ENCODE measurements around the gene ADGRL1. TPM values are rescaled to one million over a fixed set of nuclear protein-coding genes. Genes with fewer than 3 reads are reported as not detected.

The ADGRL1 gene
- total RNA-seq, 4 donors from 2014 or later, result 2.4 to 64.0 (median 20.7) TPM

- Histone ChIP-seq H3K4me1 (no peaks in the 10 kb centered on the region), H3K36me3 (no peaks in the 10 kb centered on the region), H3K27me3 (no peaks in the 10 kb centered on the region), H3K27ac (no peak overlapping the region), H3K9me3 (no peaks in the 10 kb centered on the region), H3K4me3 (no peak overlapping the region)
- TF ChIP-seq CTCF (IDR thresholded peaks at IDR 0.05) (no peak), POLR2A (IDR thresholded peaks at IDR 0.05) (no peak)
- intact Hi-C loops (cut with DNase I; ENCODE audit: low total_unique reads), result no loop called here
- DNase-seq, result no peak
Observed at GRCh38 chr19:14102756-14103155, 103.2 kb downstream of the ADGRL1 start.

GRCh38 chr19:14102102-14102696, 103.8 kb downstream of the ADGRL1 start:
- Histone ChIP-seq H3K27me3 (no peaks in the 10 kb centered on the region), H3K36me3 (no peaks in the 10 kb centered on the region), H3K27ac (no peak overlapping the region), H3K4me3 (no peak overlapping the region), H3K4me1 (no peaks in the 10 kb centered on the region), H3K9me3 (no peaks in the 10 kb centered on the region)
- no peak for TF ChIP-seq CTCF (IDR thresholded peaks at IDR 0.05)
- TF ChIP-seq POLR2A (IDR thresholded peaks at IDR 0.05), result no peak
- no peak for DNase-seq
- intact Hi-C loops (cut with DNase I; ENCODE audit: low total_unique reads), result no loop called here

- DNase-seq, result no peak
- Histone ChIP-seq H3K4me1 (no peaks in the 10 kb centered on the region), H3K36me3 (no peaks in the 10 kb centered on the region), H3K9me3 (no peaks in the 10 kb centered on the region), H3K27ac (no peak overlapping the region), H3K4me3 (no peak overlapping the region), H3K27me3 (no peaks in the 10 kb centered on the region)
- intact Hi-C loops (cut with DNase I; ENCODE audit: low total_unique reads), result no loop called here
- TF ChIP-seq POLR2A (IDR thresholded peaks at IDR 0.05) (no peak), CTCF (IDR thresholded peaks at IDR 0.05) (no peak)
Observed at GRCh38 chr19:14101003-14101545, 104.9 kb downstream of the ADGRL1 start.

Small RNA genes within 50 kb of the gene (small RNA-seq; reads per million reads assigned to genes)
- gene RN7SL231P, result not detected

Other genes with a start within 250 kb of the ADGRL1 start
- 10 to 100 TPM in 1 of 4 donors, 1 to 10 TPM in 2, under 1 TPM in 1; 0.26 to 14.1 (median 4.1) TPM for gene RFX1, start 199.8 kb downstream of the ADGRL1 start, total RNA-seq
- not detected for gene RLN3, start 178.0 kb downstream of the ADGRL1 start, total RNA-seq
- 1 to 10 TPM; 1.0 to 10.0 (median 3.7) TPM for gene IL27RA, start 174.4 kb downstream of the ADGRL1 start, total RNA-seq
- 1 to 10 TPM in 1 of 4 donors, under 1 TPM in 1, not detected in 2; 0.55 to 4.3 TPM for gene PALM3, start 144.1 kb downstream of the ADGRL1 start, total RNA-seq
- gene MISP3, start 133.4 kb downstream of the ADGRL1 start, total RNA-seq, result 10 to 100 TPM in 1 of 4 donors, 1 to 10 TPM in 1, under 1 TPM in 1, not detected in 1; 0.55 to 23.8 (median 2.0) TPM
- gene C19orf67, start 120.4 kb downstream of the ADGRL1 start, total RNA-seq, result 1 to 10 TPM in 1 of 4 donors, not detected in 3; 1.7 TPM
- gene SAMD1, start 115.4 kb downstream of the ADGRL1 start, total RNA-seq, result 10 to 100 TPM in 3 of 4 donors, 1 to 10 TPM in 1; 6.9 to 57.8 (median 24.1) TPM
- gene PRKACA, start 88.4 kb downstream of the ADGRL1 start, total RNA-seq, result 100 to 1,000 TPM in 1 of 4 donors, 10 to 100 TPM in 2, 1 to 10 TPM in 1; 4.9 to 135 (median 74.2) TPM
- 10 to 100 TPM in 1 of 4 donors, not detected in 3; 16.7 TPM for gene ASF1B, start 69.6 kb downstream of the ADGRL1 start, total RNA-seq
- 100 to 1,000 TPM in 1 of 4 donors, 10 to 100 TPM in 3; 32.1 to 217 (median 57.7) TPM for gene ADGRE5, start 175.3 kb upstream of the ADGRL1 start, total RNA-seq
- gene DDX39A, start 213.2 kb upstream of the ADGRL1 start, total RNA-seq, result 10 to 100 TPM; 41.3 to 91.2 (median 52.8) TPM
- gene PKN1, start 227.1 kb upstream of the ADGRL1 start, total RNA-seq, result 100 to 1,000 TPM in 1 of 4 donors, 10 to 100 TPM in 3; 56.2 to 129 (median 82.4) TPM

All from uterus (tissue), 4 donors.